GM18505 (cell line): ENCODE measurements around the gene SNTG2.
"Not testable (repeated sequence)": the region's sequence is repeated elsewhere in the genome, so short reads cannot be mapped to it uniquely, and the experiment has no call there.

Experiments used
- ATAC-seq: cut with Tn5 transposase; IDR thresholded peaks from one replicate; pipeline ENCODE4 v1.9.1; 2021; ENCODE audit not compliant: unreplicated experiment
- POLR2A ChIP-seq: IDR thresholded peaks from 4 replicates; pipeline ENCODE4 v1.6.1; 2011; ENCODE audit warnings: borderline replicate concordance; ENCODE audit not compliant: insufficient read depth, insufficient read length; ENCODE audit errors: extremely low read depth

The SNTG2 gene

GRCh38 chr2:1381644-1382043 lies 431.0 kb downstream of the SNTG2 start:
- no peak for TF ChIP-seq POLR2A
- ATAC-seq: no peak

GRCh38 chr2:1387954-1388725 lies 437.5 kb downstream of the SNTG2 start:
- not testable (repeated sequence) for ATAC-seq

GRCh38 chr2:1390118-1390517 lies 439.5 kb downstream of the SNTG2 start:
- not testable (repeated sequence) for ATAC-seq

GRCh38 chr2:1393321-1393720 lies 442.7 kb downstream of the SNTG2 start:
- no peak for TF ChIP-seq POLR2A
- ATAC-seq: no peak

GRCh38 chr2:1394709-1395408 lies 444.2 kb downstream of the SNTG2 start:
- no peak for ATAC-seq
- no peak for TF ChIP-seq POLR2A

- no peak for ATAC-seq
These were observed 446.7 kb downstream of the SNTG2 start for GRCh38 chr2:1397350-1397749.

GRCh38 chr2:1398191-1398590 lies 447.5 kb downstream of the SNTG2 start:
- no peak for ATAC-seq
- no peak for TF ChIP-seq POLR2A

More at GRCh38 chr2:1397350-1397749, 446.7 kb downstream of the SNTG2 start:
- no peak for TF ChIP-seq POLR2A

GRCh38 chr2:1400943-1401735 lies 450.5 kb downstream of the SNTG2 start:
- ATAC-seq: no peak
- no peak for TF ChIP-seq POLR2A

- no peak for ATAC-seq
- TF ChIP-seq POLR2A: no peak
These were observed 451.4 kb downstream of the SNTG2 start for GRCh38 chr2:1402064-1402463.

GRCh38 chr2:1403565-1403964 lies 452.9 kb downstream of the SNTG2 start:
- no peak for TF ChIP-seq POLR2A
- ATAC-seq: no peak

GRCh38 chr2:1405124-1405523 lies 454.5 kb downstream of the SNTG2 start:
- ATAC-seq: no peak
- TF ChIP-seq POLR2A: no peak

GRCh38 chr2:1405967-1406366 lies 455.3 kb downstream of the SNTG2 start:
- ATAC-seq: no peak
- no peak for TF ChIP-seq POLR2A

GRCh38 chr2:1406434-1406833 lies 455.8 kb downstream of the SNTG2 start:
- TF ChIP-seq POLR2A: no peak
- ATAC-seq: no peak
